ENCODE results near the gene DESI2.
A peak's percentile ranks its signal among the peaks of the same experiment; 100 is the strongest.

Gene DESI2

DNA sequence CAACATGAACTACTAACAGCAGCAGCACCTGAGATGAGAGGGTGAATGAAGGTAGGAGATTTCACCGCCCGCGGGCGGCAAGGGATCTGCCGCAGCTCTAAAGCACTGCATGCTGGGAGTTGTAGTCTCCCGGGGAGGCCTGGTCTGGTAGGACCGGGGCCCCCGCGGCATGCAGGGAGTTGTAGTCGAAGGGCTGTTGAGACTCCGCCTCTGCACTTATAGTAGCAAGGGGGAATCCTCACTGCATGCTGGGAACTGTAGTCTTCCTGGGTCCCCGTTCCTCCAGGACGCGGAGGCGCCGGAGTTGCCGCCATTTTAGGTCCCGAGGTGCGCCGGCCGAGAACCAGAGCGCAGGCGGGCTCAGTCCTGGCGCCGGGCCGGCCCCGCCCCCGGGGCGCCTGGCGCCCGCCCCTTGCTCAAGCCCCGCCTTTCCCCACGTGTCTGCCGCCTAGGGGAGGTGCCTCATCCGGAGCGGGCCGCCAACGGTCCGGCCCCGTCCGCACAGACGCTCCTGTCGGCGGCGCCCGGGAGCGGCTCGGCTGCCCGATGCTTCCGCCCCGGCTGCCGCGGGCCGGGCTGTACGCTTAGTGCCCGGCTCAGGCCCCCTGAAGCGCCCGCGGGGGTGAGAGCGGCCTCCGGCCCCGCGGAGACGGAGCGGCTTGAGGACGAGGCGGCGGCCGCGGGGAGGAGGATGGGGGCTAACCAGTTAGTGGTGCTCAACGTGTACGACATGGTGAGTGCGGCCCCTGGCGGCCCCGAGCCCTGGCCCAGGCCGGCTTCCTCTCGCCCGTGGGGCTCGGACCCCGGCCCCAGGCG is at the start of gene DESI2:
DESI2 (plus strand) TSS at position 504 of the 816 bp plus-strand sequence; CDS start at position 692, 188 bp downstream.
- DNase-seq: peak; percentile 100

DNA sequence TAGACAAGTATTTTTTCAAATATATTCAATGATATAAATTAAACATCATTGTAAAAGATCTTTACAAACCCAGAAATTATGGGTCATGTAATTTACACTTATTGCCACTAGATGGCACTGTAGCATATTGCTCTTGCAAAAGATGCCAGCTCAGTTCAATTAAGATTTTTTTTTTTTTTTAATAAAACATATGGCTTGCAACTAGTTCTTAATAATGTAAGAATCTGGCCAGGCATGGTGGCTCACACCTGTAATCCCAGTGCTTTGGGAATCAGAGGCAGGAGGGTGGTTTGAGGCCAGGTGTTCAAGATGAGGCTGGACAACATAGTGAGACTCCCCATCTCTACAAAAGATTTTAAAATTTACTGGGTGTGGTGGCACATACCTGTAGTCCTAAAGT is 49.4 kb upstream of the DESI2 start:
- DNase-seq: peak; percentile 56

GRCh38 chr1:244605835-244606370 is 47.0 kb upstream of the DESI2 start:
- no peak for DNase-seq

GRCh38 chr1:244614113-244614836 is 38.7 kb upstream of the DESI2 start:
- no peak for DNase-seq

DNA sequence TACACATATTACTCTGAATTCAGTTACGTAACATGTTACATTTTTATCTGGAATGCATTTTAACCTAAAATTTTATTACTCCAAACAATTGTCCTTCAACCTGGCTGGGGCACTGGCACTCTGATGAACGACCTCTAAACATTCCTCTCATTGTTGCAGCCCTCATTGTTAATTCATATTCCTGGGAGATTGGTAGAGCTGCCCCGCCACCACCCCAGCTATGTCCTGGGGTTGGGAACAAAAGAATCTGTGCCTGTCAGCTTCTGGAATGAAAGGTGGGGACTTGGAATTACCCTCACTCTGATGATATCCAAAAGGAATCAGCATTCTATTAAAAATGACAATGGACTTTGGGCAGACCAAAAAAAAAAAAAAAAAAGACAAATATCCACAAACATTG is 38.0 kb upstream of the DESI2 start:
- no peak for DNase-seq

GRCh38 chr1:244615301-244615700 is 37.6 kb upstream of the DESI2 start:
- no peak for DNase-seq

DNA sequence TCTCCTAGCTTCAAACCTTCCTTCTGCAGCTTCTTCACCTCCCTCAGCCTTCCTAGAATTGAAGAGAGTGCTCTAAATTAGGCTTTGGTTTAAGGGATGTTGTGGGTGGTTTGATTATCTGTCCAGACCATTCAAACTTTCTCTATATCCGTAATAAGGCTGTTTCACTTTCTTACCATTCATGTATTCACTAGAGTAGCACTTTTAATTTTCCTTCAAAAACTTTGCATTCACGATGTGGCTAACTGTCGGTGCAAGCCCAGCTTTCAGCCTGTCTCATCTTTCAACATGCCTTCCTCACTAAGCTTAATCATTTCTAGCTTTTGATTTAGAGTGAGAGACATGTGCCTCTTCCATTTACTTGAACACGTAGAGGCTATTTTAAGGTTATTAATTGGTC is 26.2 kb upstream of the DESI2 start:
- DNase-seq: no peak

DNA sequence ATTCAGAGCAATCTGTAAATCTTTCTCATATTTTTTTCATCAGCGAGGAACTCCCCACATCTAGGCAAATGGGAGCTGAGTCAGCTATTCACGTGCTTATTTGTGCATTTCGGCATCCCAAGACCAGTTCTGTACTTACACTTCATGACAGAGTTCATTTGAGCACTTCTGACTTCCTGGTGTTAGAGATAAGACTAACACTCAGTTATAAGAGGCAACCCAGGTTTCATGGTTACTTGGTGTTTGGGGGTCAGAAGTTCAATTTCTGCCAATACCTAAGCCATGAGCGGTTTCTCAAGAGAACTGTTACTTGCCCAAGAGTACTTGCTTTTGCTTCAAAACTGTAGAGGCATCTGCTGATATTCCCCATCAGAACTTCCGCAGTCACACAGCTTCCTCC is 24.1 kb upstream of the DESI2 start:
- no peak for DNase-seq

DNA sequence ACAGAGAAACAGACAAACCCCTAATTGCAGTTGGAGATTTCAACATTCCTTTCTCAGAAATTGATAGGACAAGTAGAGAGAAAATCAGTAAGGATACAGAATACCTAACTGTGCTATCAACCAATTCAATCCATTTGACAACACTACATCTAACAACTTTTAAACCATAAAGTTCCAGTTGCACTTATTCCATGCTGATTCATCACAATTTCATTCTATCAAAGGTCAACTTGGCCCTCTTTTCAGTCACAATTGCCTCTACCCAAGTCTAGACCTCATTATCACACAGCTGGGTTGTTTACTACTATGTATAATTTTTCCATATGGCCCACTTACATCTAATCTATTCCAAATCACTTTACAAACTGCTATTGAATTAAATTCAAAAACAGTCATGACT is 19.8 kb upstream of the DESI2 start:
- no peak for DNase-seq

- DNase-seq: no peak
Observed at GRCh38 chr1:244634546-244634945, 18.4 kb upstream of the DESI2 start.

DNA sequence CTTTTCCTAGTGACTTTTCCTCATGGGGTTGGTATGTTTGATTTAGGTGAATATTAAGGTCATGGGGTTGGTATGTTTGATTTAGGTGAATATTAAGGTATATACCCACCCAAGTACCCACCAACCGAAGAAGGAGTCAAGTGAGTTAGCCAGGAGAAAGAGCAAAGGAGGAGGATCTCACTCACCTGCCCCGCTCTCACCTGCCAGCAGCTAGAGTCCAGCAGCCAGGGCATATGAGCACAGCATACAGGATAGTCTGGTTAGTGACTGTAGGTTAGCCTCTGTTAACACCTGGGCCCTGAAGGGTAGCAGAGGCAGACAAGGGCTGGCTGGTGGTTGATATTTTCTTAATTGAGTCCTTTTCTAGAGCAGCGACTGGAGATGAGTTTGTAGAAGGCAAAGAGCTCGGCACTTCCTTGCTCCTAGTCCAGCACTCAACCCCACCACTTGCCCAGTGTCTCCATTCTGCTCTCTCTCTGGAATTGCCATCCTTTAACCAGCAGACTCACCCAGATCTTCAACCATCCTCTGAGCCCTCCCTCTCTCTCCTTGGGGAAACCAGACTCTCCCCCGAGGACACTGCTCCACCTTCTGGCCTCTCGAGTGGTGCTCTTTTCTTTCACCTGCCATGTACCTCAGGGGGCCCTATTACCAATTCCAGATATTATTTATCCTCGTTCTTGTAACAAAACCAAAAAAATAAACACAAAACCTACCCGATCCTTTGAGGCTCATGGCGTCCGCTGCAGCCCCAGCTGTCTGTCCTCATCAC is 16.3 kb upstream of the DESI2 start:
- DNase-seq: no peak

GRCh38 chr1:244639561-244639960 is 13.4 kb upstream of the DESI2 start:
- no peak for DNase-seq

DNA sequence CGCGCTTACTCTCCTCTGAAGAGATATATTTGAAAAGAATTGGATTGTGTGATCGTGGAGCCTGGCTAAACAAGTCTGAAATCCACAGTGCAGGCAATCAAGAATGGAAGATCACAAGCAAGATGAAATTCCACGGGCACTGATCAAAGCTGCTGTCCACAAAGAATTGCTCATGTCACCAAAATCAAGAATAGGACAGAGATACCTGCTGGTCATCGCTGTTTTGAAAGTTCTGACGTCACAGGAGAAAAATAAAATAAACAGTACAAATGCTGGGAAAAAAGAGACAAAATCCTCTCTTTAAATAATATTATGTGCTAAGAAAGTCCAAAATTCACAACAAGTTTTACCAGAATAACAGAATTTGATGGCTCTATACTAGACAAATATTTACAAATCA is 12.0 kb upstream of the DESI2 start:
- no peak for DNase-seq

DNA sequence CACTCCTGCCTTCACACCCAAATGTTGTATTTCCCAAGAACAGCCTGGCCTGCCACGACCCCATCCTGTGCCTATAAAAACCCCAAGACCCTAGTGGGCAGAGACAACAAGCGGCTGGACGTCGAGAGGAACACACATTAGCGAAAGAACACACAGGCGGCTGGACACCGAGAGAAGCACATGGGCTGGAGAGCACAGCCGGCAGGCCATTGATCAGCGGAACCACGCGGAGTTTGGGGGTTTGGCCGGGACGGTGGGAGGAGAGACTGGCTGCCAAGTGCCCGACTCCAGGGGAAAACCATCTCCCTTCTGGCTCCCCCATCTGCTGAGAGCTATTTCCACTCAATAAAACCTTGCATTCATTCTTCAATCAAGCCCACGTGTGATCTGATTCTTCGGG is 10.4 kb upstream of the DESI2 start:
- no peak for DNase-seq

DNA sequence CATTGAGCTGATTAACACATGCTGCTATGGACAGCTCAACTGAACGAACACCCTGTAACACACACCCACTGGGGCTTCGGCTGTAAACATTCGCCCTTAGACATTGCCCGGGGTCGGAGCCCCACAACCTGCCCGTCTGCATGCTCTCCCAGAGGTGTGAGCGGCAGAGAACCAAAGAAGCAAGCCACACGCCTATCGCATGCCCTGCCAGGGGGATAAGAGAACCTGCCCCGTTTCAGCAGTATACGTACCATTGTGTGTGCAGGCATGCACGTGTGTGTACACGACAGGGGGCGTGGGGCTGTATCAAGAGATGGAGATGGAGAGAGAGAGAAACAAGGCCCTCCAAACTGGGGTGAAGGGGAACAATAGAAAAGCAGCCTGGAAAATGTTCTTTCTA is 9.9 kb upstream of the DESI2 start:
- DNase-seq: no peak

- DNase-seq: no peak
Observed at GRCh38 chr1:244645414-244645813, 7.5 kb upstream of the DESI2 start.

GRCh38 chr1:244645890-244646289 is 7.0 kb upstream of the DESI2 start:
- no peak for DNase-seq

DNA sequence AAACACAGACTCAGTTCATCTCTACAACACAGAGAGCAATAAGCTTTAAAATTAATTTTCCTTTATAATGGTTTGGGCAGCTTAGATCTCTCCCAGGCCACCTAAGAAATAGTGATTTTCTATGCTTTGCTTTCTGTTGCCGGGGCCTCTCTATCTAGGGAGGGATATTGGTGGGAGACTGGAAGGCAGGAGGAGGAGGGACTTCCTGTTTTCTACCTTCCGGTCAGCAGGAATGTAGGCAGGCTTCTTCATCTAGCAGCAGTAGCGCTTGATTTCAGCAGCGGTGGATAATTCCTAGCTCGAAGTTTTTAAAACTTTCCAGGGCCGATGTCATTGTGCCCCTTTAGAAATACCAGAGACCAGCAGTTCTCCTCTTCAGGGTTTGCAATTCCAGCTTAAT is 5.1 kb upstream of the DESI2 start:
- no peak for DNase-seq

DNA sequence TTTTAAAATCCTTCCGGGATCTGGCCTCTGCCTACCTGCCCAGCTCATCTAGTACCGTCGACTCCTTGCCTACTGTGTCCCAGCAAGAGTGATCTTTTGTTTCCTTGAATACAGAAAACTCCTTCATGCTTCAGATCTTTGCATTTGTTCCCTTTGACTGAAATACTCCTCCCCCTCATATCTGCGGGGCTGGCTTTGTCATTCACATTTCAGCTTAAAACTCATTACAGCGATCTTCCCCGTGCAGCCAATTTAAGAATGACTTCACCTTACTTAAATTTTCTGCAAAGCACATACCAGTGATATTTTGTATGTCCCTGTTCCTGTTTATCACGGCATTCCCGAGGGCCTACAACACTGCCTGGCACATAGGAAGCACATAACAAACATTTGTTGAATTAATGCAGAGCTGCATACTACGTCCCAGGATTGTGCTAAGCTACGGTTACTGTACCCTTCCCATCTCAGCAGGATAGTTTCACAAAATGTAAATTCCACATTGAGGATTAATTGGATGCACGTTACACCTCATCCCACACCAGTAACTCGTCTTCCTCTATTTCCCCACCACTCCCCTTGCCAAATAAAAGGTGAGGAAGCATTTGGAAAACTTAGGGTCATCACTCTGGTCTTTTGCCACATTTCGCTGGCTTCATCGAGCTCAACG is 837 bp upstream of the DESI2 start:
- DNase-seq: no peak

GRCh38 chr1:244653439-244654107 is 647 bp downstream of the DESI2 start:
- no peak for DNase-seq

- no peak for DNase-seq
Observed at GRCh38 chr1:244654108-244655038, 1.4 kb downstream of the DESI2 start.
